HL-60/S4 treated with retinoic acid at 250 ng/mL for 4 days and 3 days (cell line): Measurements from ENCODE around the gene COQ3.

Source experiments
- in situ Hi-C: fragments of 300-500 bp; cut with MboI; formaldehyde crosslinking; loops from 2 replicates; pipeline ENCODE4 v1.7.0; 2022; ENCODE audit warnings: low sequenced_read_pairs

The COQ3 gene

GRCh38 chr6:99393698-99394531 is at the start of gene COQ3:
Gene COQ3, minus strand, starts transcription at chr6:99394195. Its CDS starts 16 bp downstream, at chr6:99394179.
- in situ Hi-C loops = no loop called here

DNA sequence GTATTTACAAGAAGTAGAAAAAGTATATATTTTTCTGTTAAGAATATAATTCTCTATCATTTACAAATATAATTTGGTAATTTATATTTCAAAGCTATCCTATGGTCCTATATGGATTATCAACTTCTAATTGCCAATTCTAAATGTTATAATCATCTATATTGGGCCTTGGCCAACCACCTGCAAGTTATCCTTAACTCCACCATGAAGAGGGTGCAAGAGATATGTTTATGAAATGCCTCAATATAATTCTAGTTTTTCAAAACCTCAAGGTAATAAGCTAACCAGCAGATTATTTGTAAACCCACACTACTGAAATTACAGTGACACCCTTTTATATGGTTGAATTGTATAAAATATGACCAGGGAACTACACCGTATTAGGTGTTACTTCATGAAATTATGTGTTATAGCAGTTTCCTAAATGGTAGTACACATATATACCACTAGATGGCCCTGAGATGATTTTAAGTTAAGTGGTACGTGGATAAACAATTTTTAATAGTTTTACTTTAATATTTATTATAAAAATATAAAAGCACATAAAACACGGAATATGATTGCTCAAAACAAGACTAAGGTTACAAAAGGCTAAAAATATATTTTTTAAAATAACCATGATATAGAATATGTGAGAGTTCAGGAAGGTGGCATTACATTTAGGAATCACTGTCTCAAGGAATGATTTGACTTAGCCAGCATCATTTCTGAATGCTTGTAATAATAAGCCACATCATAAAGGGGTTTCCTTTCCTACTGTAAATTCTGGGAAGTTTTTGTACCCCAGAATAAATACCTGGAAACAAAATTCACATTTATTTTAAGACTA is 40.9 kb upstream of the COQ3 start:
- in situ Hi-C loops = no loop called here

GRCh38 chr6:99432877-99433276 is 38.9 kb upstream of the COQ3 start:
- in situ Hi-C loops = no loop called here

- in situ Hi-C loops = no loop called here
Observed at GRCh38 chr6:99431901-99432300, 37.9 kb upstream of the COQ3 start.

DNA sequence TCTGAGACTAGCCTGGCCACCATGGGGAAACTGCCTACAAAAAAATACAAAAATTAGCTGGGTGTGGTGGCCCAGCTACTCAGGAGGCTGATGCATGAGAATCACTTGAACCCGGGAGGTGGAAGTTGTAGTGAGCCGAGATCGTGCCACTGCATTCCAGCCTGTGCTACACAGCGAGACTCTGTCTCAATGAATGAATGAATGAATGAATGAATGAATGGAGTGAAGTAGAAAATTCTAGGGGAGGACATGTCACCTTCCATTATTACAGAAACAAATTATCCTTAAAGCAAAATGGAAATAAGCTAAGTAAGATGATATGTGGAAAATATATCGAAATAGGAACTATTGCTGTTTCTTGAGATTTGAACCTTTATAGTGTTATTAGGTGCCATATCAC is 34.0 kb upstream of the COQ3 start:
- in situ Hi-C loops = no loop called here

GRCh38 chr6:99426451-99426757 is 32.4 kb upstream of the COQ3 start:
- in situ Hi-C loops = no loop called here

DNA sequence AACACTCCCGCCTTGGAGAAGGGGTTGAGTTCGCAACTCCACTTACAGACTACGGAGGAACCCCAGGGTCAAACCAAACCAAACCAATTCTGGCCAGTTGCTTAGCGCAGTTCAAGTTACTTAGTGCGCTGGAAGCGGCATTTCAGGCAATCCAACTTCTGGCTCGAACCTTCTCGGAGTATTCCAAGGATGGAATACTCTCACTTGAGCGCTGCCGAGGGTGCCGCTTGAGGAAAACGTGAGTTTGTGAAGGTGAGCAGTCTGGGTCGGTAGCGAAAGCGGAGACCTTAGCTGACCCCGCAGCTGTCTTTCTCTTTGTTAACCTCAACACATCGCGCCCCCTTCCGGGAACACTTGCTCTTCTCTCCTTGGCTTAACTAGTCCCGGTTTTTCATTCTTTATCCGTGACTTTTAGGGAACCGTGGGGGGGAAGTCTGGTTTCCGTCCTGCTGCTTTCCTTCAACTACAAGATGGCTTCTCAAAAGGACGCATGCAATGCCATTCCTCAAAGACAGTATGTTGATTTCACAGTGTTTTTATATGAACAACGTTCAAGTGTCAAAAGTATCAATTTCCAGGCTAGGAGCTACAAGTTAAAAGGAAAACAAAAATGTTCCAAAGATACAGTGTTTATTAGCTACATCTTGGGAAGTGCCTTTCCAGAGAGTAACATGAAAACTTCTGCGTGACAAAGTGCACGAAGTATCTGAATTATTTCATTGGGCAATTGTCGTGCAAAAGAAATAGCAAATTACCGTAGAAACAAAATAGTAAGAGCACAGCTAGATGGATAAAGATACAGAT is 31.9 kb upstream of the COQ3 start:
- in situ Hi-C loops = no loop called here

GRCh38 chr6:99424761-99425646 is 31.0 kb upstream of the COQ3 start, which contains the start of gene PNISR:
Gene PNISR, minus strand, starts transcription at chr6:99425308. Its CDS starts 10,649 bp downstream, at chr6:99414659.
- in situ Hi-C loops = no loop called here

- in situ Hi-C loops = no loop called here
Observed at GRCh38 chr6:99424022-99424421, 30.0 kb upstream of the COQ3 start.

DNA sequence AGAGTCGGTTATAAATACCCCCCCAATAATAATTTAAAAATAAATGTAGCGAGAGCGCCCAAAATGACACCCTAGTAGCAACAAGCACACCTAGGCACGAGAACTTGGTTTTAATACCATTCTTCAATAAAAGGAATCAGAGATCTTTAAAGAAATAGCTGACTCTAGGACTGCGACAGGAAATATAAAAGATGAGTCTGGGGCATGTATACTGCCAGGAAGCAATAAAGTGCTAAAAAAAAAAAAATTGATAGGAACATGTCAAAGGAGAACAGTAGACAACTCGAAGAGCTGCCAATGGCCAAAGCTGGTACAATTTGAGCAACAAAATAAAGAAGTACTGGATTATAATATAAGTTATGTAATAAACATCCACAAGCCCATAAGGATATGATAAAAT is 28.9 kb upstream of the COQ3 start:
- in situ Hi-C loops = no loop called here

DNA sequence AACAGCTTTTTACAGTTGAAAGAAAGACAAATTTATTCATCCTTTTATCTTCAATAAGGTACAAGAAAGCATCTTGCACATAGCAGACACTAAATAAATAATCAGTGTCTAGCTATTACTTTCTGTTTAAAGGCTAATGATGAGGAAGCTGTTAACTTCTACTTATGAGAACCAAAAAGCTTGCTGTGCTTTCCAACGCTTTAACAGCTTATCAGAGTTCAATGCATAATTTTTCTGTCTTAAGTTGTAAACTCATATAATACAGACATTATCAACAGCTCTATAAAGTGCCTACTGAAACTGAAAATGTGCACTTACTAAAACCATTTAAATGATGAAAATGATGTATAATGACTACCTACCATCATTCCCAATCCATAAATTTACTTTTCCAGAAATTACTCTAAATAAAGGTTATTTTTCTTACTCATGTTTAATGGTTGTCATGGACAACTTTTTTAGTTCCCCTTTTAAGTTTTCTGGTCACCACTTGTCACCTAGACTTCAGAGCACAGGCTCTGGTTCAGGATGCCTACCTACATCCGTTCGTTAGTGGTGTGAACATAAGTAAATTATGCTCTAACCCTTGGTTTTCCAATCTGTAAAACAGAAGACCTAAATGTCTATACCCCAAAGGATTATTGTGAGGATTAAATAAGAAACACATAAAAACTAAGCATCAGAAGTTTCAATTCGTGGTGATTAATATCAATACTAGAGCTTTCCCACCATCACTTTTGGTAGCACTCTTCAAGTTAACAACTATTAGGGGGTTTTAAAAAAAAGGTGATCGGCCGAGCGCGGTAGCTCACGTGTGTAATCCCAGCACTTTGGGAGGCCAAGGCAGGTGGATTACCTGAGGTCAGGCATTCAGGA is 23.1 kb upstream of the COQ3 start:
- in situ Hi-C loops = no loop called here

- in situ Hi-C loops = no loop called here
Observed at GRCh38 chr6:99416226-99416625, 22.2 kb upstream of the COQ3 start.

- in situ Hi-C loops = no loop called here
Observed at GRCh38 chr6:99415446-99415845, 21.5 kb upstream of the COQ3 start.

DNA sequence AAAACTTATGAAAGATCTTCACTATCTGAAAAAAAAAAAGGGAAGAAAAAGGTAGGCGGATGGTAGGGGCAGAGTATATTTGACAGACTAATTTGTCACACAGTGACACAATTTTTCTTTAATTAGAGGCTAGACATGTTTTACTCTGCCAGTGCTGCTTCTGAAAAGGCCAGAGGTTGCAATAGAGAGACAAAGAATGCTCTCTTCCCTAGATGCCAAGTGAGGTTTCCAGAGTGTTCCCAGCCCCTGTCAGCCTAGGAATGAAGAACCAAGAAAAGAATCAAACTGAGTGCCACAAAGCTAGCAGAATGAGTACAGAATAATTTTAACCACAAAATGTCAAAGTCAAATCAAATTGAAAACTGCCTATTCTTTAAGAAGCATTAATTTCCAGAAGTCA is 18.1 kb upstream of the COQ3 start:
- in situ Hi-C loops = no loop called here

DNA sequence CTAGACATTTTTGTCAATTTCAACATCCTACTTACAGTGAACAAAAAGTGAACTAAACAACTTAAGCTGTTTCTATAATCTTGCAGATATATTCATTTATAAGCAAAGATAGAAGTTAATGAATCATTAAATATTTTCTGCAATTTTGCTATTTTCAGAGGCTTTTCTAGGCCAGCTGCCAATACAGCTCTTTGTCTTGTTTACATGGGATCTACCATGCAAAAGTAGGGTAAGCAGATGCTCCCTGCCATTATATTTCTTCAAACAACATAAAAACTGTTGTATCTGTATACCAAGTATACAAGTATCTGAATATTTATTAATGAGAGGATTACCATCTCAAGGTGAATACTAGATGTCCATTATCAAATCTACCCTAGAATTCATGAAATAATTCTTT is 15.7 kb upstream of the COQ3 start:
- in situ Hi-C loops = no loop called here

DNA sequence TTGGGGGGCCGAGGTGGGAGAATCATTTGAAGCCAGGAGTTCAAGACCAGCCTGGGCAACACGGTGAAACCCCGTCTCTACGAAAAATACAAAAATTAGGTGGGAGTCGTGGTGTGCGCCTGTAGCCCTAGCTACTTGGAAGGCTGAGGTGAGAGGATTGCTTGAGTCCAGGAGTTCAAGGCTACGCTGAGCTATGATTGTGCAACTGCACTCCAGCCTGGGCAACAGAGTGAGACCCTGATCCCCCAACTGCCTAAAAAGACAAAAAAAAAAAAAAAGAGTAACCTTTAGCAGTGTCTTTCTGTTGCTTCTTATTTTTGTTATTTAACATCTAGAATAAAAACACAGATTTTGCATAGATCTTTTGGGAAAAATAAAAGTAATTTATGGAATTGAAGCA is 13.1 kb upstream of the COQ3 start:
- in situ Hi-C loops = no loop called here

DNA sequence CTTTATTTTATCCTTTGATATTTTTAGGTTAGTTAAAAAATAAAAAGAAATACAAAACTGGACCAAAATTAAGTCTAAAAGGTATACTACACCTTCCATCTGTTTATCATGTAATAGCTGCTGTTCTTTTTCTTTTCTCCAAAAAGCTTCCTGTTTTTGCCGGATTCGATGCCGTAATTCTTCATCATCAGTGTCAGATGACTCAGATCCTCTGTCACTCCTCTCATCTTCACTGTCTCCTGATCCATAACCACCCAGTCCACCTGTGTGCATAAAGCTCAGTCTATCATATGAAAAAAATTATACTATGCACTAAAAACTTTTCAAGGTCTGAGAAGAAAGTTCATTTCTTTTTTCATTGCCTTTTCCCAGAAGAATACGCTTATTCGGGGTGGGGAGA is 8.5 kb upstream of the COQ3 start:
- in situ Hi-C loops = no loop called here

DNA sequence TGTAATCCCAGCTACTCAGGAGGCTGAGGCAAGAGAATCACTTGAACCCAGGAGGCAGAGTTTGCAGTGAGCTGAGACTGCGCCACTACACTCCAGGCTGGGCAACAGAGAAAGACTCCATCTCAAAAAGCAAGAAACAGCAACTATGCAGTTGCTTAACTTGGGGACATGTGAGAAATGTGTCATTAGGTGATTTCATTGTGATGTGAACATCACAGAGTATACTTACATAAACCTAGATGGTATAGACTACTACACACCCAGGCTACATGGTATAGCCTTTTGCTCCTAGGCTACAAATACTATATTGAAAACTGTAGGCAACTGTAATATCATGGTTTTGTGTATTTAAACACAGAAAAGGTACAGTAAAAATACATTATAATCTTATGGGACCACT is 3.3 kb upstream of the COQ3 start:
- in situ Hi-C loops = no loop called here

DNA sequence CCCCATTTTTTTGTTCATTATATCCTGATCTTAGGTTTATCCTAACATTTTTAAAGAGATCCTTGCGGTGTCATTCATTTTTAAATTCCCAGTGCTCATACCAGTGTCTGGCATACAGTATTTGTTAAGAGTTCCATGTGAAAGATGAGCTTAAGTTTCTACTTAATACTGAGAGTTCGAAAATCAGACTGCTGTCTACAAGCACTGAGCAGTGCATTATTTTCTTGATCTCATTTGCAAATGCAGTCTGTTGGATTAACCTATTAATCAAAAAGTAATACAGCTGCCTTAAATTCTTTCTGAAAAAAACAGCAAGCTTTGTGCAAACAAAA is 663 bp downstream of the COQ3 start:
- in situ Hi-C loops = no loop called here

DNA sequence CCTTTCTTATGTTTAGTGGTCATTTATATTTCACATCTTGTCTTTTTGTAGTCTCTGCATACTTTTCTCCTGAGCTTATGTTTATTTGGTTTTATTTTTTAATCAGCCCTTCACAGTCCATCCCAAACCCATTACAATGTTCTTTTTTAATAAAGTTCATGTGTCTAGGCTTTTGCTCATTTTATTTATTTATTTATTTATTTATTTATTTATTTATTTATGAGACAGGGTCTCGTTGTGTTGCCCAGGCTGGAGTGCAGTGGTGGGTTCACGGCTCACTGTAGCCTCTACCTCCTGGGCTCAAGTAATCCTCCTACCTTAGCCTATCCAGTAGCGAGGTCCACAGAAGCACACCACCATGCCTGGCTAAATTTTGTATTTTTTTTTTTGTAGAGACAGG is 3.1 kb downstream of the COQ3 start:
- in situ Hi-C loops = no loop called here
